ENCODE results near the gene KCNJ15.

Gene KCNJ15

DNA sequence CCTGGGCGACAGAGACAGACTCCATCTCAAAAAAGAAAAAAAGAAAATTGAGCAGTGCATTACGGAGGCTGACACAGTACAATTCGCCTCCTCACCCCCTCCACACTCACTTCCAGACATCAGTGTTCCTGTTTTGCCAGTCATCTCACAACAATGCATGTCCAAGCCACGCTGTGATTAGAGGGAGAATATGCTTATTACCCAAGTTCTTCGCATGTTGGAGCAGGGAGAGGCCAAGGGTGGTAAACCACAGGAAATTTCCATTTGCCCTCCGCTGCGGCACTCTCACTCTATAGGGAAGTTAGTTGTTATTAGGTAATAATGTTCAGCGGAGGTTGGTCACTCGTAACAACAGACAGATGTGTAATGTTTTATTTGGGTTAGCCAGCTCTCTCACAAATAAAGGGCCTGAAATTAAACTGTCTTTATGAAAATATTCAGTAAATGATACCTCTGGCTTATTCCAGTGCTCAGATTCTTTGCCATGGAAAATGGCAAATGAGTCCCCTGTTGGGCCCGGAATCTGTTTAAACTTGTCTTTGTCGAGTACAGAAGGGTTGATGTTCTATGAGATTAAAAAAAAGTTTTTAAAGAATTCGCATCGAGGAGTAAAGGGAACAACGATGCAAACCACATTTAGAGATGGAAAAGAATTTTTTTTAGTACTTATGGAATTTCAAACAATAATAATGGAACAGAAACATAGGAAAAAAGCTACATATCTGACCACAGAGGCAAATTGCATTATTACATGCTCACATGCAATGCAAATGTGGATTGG is 33.1 kb downstream of the KCNJ15 start:
- H3K14ac ChIP-seq (ENCODE audit: low read length) = no peak overlapping the region
- H3K9me3 ChIP-seq (replicated peaks in 1 of 2; ENCODE audit: control insufficient read depth in 2 of 2, insufficient read depth in 1 of 2, low read depth in 1 of 2, low read length in 2 of 2) = no peaks in the 10 kb centered on the region
- H3K36me3 ChIP-seq (replicated peaks in 1 of 2; ENCODE audit: control insufficient read depth in 2 of 2, insufficient read depth in 2 of 2, low read length in 2 of 2) = no peaks in the 10 kb centered on the region
- H2BK120ac ChIP-seq (ENCODE audit: low read depth, low read length) = no peak overlapping the region
- H2BK5ac ChIP-seq (ENCODE audit: low read length) = no peak overlapping the region
- H3K79me1 ChIP-seq (ENCODE audit: low read depth, low read length) = no peaks in the 10 kb centered on the region
- no peak overlapping the region for H2BK12ac ChIP-seq (ENCODE audit: low read length)
- H3K18ac ChIP-seq (ENCODE audit: low read length) = no peak overlapping the region
- H3K23ac ChIP-seq (ENCODE audit: low read depth, low read length, poor library complexity) = no peak overlapping the region
- H3K4me1 ChIP-seq (ENCODE audit: control insufficient read depth in 2 of 2, insufficient read depth in 1 of 2, low read depth in 1 of 2, low read length in 2 of 2) = no peaks in the 10 kb centered on the region
- H3K27me3 ChIP-seq (ENCODE audit: control insufficient read depth in 3 of 3, insufficient read depth in 3 of 3, low read depth in 1 of 3, low read length in 3 of 3) = no peaks in the 10 kb centered on the region
- no peak overlapping the region for H3K4ac ChIP-seq (ENCODE audit: low read length)
- no peak overlapping the region for H2BK15ac ChIP-seq (ENCODE audit: low read length)
- WGBS, 2 donors (ENCODE audit: extremely low coverage in 2 of 2, insufficient read length in 2 of 2, insufficient replicate concordance in 1 of 2) = no CpG with 5 or more reads among the region's 14 CpGs
- no peak for DNase-seq (ENCODE audit: low spot score)
- H4K8ac ChIP-seq (ENCODE audit: low read depth, low read length) = no peak overlapping the region
- no peak overlapping the region for H3K9ac ChIP-seq (ENCODE audit: low read depth, low read length, poor library complexity)
- H2AK5ac ChIP-seq (ENCODE audit: low read depth, low read length) = no peak overlapping the region
- H4K91ac ChIP-seq (ENCODE audit: low read depth, low read length, poor library complexity) = no peak overlapping the region
- H3K4me2 ChIP-seq (ENCODE audit: insufficient read depth, low read length, poor library complexity, severe bottlenecking) = no peak overlapping the region
- H3K4me3 ChIP-seq (ENCODE audit: low read length in 2 of 2) = no peak overlapping the region
- H3K27ac ChIP-seq (replicated peaks; ENCODE audit: low read length) = no peak overlapping the region
- no peak overlapping the region for H2AFZ ChIP-seq (ENCODE audit: low read length)

DNA sequence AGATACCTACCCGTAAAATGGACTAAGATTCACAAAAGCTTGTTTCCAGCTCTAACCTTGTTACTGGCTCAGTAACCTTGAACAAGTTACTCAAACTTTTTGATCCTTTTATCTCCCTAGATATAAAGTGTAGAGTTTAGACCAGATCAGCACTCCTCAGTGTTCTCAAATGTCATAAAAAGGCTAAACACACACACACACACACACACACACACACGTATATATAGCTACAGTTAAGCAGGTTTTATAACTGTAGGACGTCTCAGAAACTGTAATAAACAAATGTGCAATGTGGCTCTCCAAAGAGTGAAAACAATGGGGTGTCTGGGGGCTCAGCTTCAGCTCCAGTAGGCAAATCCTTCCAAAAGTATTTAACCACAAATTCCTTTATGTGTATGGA is 34.0 kb downstream of the KCNJ15 start:
- no peaks in the 10 kb centered on the region for H3K27me3 ChIP-seq (ENCODE audit: control insufficient read depth in 3 of 3, insufficient read depth in 3 of 3, low read depth in 1 of 3, low read length in 3 of 3)
- no peaks in the 10 kb centered on the region for H3K4me1 ChIP-seq (ENCODE audit: control insufficient read depth in 2 of 2, insufficient read depth in 1 of 2, low read depth in 1 of 2, low read length in 2 of 2)
- H3K36me3 ChIP-seq (replicated peaks in 1 of 2; ENCODE audit: control insufficient read depth in 2 of 2, insufficient read depth in 2 of 2, low read length in 2 of 2) = no peaks in the 10 kb centered on the region
- H2AFZ ChIP-seq (ENCODE audit: low read length) = no peak overlapping the region
- H3K4me3 ChIP-seq (ENCODE audit: low read length in 2 of 2) = no peak overlapping the region
- H2BK120ac ChIP-seq (ENCODE audit: low read depth, low read length) = no peak overlapping the region
- no peak overlapping the region for H3K23ac ChIP-seq (ENCODE audit: low read depth, low read length, poor library complexity)
- no peak overlapping the region for H3K4me2 ChIP-seq (ENCODE audit: insufficient read depth, low read length, poor library complexity, severe bottlenecking)
- WGBS, 2 donors (ENCODE audit: extremely low coverage in 2 of 2, insufficient read length in 2 of 2, insufficient replicate concordance in 1 of 2) = no CpG with 5 or more reads among the region's 3 CpGs
- no peak overlapping the region for H2AK5ac ChIP-seq (ENCODE audit: low read depth, low read length)
- no peak overlapping the region for H4K91ac ChIP-seq (ENCODE audit: low read depth, low read length, poor library complexity)
- H2BK5ac ChIP-seq (ENCODE audit: low read length) = no peak overlapping the region
- DNase-seq (ENCODE audit: low spot score) = no peak
- H4K8ac ChIP-seq (ENCODE audit: low read depth, low read length) = no peak overlapping the region
- no peak overlapping the region for H2BK15ac ChIP-seq (ENCODE audit: low read length)
- no peak overlapping the region for H3K14ac ChIP-seq (ENCODE audit: low read length)
- H3K9ac ChIP-seq (ENCODE audit: low read depth, low read length, poor library complexity) = no peak overlapping the region
- H3K27ac ChIP-seq (replicated peaks; ENCODE audit: low read length) = no peak overlapping the region
- no peak overlapping the region for H3K18ac ChIP-seq (ENCODE audit: low read length)
- H3K4ac ChIP-seq (ENCODE audit: low read length) = no peak overlapping the region
- no peaks in the 10 kb centered on the region for H3K9me3 ChIP-seq (replicated peaks in 1 of 2; ENCODE audit: control insufficient read depth in 2 of 2, insufficient read depth in 1 of 2, low read depth in 1 of 2, low read length in 2 of 2)
- no peaks in the 10 kb centered on the region for H3K79me1 ChIP-seq (ENCODE audit: low read depth, low read length)
- H2BK12ac ChIP-seq (ENCODE audit: low read length) = no peak overlapping the region

- DNase-seq (ENCODE audit: low spot score) = no peak
- Histone ChIP-seq H3K36me3 (replicated peaks in 1 of 2; ENCODE audit: control insufficient read depth in 2 of 2, insufficient read depth in 2 of 2, low read length in 2 of 2) (no peaks in the 10 kb centered on the region), H2BK15ac (ENCODE audit: low read length) (no peak overlapping the region), H3K27ac (replicated peaks; ENCODE audit: low read length) (no peak overlapping the region), H3K9ac (ENCODE audit: low read depth, low read length, poor library complexity) (no peak overlapping the region), H3K79me1 (ENCODE audit: low read depth, low read length) (no peaks in the 10 kb centered on the region), H2BK12ac (ENCODE audit: low read length) (no peak overlapping the region), H3K14ac (ENCODE audit: low read length) (no peak overlapping the region), H3K4me1 (ENCODE audit: control insufficient read depth in 2 of 2, insufficient read depth in 1 of 2, low read depth in 1 of 2, low read length in 2 of 2) (peaks cover 0 to 4% of the 10 kb centered on the region in 2 donors), H3K27me3 (ENCODE audit: control insufficient read depth in 3 of 3, insufficient read depth in 3 of 3, low read depth in 1 of 3, low read length in 3 of 3) (no peaks in the 10 kb centered on the region), H3K4me2 (ENCODE audit: insufficient read depth, low read length, poor library complexity, severe bottlenecking) (no peak overlapping the region), H3K9me3 (replicated peaks in 1 of 2; ENCODE audit: control insufficient read depth in 2 of 2, insufficient read depth in 1 of 2, low read depth in 1 of 2, low read length in 2 of 2) (no peaks in the 10 kb centered on the region), H2BK120ac (ENCODE audit: low read depth, low read length) (no peak overlapping the region), H3K18ac (ENCODE audit: low read length) (no peak overlapping the region), H3K4me3 (ENCODE audit: low read length in 2 of 2) (no peak overlapping the region), H4K91ac (ENCODE audit: low read depth, low read length, poor library complexity) (no peak overlapping the region), H2AFZ (ENCODE audit: low read length) (no peak overlapping the region), H3K4ac (ENCODE audit: low read length) (no peak overlapping the region), H4K8ac (ENCODE audit: low read depth, low read length) (no peak overlapping the region), H3K23ac (ENCODE audit: low read depth, low read length, poor library complexity) (no peak overlapping the region), H2BK5ac (ENCODE audit: low read length) (no peak overlapping the region), H2AK5ac (ENCODE audit: low read depth, low read length) (no peak overlapping the region)
- no CpG with 5 or more reads among the region's 5 CpGs for WGBS, 2 donors (ENCODE audit: extremely low coverage in 2 of 2, insufficient read length in 2 of 2, insufficient replicate concordance in 1 of 2)
Observed at GRCh38 chr21:38291874-38292273, 35.1 kb downstream of the KCNJ15 start.

DNA sequence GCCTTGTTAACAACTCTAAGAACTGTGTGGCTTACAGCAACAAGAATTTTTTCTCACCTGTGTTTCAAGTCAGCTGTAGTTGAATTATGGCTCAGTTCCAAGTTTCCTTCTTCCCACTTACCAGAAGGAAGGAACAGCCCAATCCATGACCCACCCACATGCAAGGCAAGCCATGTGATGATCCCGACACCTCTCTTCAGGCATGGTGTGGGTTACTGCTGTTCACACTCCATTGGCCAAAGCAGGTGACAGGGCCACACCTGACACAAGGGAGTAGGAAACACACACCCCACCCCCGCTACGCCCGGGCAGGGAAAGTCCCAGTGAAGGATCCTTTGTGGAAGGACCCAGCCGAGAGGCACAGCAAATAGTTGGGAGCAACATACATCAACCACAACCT is 36.3 kb downstream of the KCNJ15 start:
- Histone ChIP-seq H3K79me1 (ENCODE audit: low read depth, low read length) (no peaks in the 10 kb centered on the region), H2AFZ (ENCODE audit: low read length) (no peak overlapping the region), H3K23ac (ENCODE audit: low read depth, low read length, poor library complexity) (no peak overlapping the region), H3K4me3 (ENCODE audit: low read length in 2 of 2) (no peak overlapping the region), H2BK12ac (ENCODE audit: low read length) (no peak overlapping the region), H3K14ac (ENCODE audit: low read length) (no peak overlapping the region), H3K9me3 (replicated peaks in 1 of 2; ENCODE audit: control insufficient read depth in 2 of 2, insufficient read depth in 1 of 2, low read depth in 1 of 2, low read length in 2 of 2) (no peaks in the 10 kb centered on the region), H4K8ac (ENCODE audit: low read depth, low read length) (no peak overlapping the region), H3K4ac (ENCODE audit: low read length) (no peak overlapping the region), H3K27me3 (ENCODE audit: control insufficient read depth in 3 of 3, insufficient read depth in 3 of 3, low read depth in 1 of 3, low read length in 3 of 3) (no peaks in the 10 kb centered on the region), H2BK120ac (ENCODE audit: low read depth, low read length) (no peak overlapping the region), H3K4me1 (ENCODE audit: control insufficient read depth in 2 of 2, insufficient read depth in 1 of 2, low read depth in 1 of 2, low read length in 2 of 2) (peaks cover 1 to 7% of the 10 kb centered on the region in 2 donors), H3K9ac (ENCODE audit: low read depth, low read length, poor library complexity) (peak overlapping the region; percentile 25), H2BK15ac (ENCODE audit: low read length) (no peak overlapping the region), H3K36me3 (replicated peaks in 1 of 2; ENCODE audit: control insufficient read depth in 2 of 2, insufficient read depth in 2 of 2, low read length in 2 of 2) (no peaks in the 10 kb centered on the region), H3K4me2 (ENCODE audit: insufficient read depth, low read length, poor library complexity, severe bottlenecking) (no peak overlapping the region), H3K18ac (ENCODE audit: low read length) (no peak overlapping the region), H4K91ac (ENCODE audit: low read depth, low read length, poor library complexity) (no peak overlapping the region), H2AK5ac (ENCODE audit: low read depth, low read length) (no peak overlapping the region), H3K27ac (replicated peaks; ENCODE audit: low read length) (no peak overlapping the region), H2BK5ac (ENCODE audit: low read length) (no peak overlapping the region)
- no peak for DNase-seq (ENCODE audit: low spot score)
- no CpG with 5 or more reads among the region's 5 CpGs for WGBS, 2 donors (ENCODE audit: extremely low coverage in 2 of 2, insufficient read length in 2 of 2, insufficient replicate concordance in 1 of 2)
